Activated CD4-positive, alpha-beta T cell treated with anti-CD3 and anti-CD28 coated beads, Interleukin-2, amount 50 U/mL, for 4 hours (primary cell): Measurements from ENCODE around the gene VPS37B.
"Not testable (repeated sequence)": the region's sequence is repeated elsewhere in the genome, so short reads cannot be mapped to it uniquely, and the experiment has no call there.

ENCODE experiments used
- DNase-seq, 2 experiments: peaks; one replicate each; pipeline ENCODE4 v3.0.0-alpha.2; 2020

The VPS37B gene

GRCh38 chr12:122880668-122881067 is 15.3 kb downstream of the VPS37B start:
- no peak for DNase-seq

DNA sequence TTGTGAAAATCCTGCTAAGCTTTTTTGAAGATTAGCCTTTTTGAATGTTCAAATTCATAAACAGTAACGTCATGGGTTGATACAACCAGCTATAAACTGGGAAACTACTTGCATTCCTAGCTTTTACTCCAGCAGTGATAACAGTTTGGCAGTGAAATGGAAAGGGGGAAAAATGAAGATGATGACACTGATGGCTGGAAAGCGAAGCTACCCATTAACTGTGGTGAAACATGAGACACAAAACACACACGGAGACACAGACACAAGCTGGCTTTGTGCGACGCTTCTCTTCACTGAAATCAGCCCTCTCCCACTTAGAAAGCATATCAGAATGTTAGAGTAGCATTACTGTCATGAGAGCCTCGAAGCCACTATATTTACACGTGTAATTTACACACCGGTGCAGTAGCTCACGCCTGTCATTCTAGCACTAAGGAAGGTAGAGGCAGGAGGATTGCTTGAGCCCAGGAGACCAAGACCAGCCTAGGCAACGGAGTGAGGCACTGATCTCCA is 15.7 kb downstream of the VPS37B start:
- DNase-seq: no peak

DNA sequence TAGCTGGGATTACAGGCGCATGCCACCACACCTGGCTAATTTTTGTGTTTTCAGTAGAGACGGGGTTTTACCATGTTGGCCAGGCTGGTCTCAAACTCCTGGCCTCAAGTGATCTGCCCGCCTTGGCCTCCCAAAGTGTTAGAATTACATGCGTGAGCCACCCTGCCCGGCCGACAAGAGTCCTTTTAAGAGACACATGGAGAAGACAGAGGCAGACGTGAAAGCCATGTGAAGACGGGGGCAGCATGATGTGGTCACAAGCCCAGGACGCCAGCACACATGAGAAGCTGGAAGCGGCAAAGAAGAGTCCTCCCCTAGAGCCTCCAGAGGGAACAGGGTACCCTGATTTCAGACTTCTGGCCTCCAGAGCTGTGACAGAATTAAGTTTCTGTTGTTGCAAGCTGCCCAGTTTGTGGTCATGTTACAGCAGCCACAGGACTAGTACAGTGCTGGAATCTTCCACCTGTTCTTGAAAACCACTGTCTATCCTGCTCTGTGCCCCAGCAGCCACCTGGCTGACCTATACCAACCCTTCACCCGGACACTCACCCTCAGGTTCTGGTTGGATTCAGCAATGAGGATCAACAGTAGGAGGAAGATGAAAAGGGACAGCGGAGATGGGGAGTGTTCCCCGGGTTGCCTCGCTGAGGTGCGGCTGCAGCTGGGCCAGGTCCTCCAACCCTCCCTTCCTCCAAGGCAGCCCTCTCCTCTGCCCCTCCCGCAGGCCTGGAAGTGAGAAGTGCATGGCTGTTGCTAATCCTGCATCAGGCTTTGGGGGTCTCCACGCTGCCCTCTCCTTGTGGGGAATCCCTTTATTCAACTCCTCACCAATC is 16.9 kb downstream of the VPS37B start:
- DNase-seq: no peak

DNA sequence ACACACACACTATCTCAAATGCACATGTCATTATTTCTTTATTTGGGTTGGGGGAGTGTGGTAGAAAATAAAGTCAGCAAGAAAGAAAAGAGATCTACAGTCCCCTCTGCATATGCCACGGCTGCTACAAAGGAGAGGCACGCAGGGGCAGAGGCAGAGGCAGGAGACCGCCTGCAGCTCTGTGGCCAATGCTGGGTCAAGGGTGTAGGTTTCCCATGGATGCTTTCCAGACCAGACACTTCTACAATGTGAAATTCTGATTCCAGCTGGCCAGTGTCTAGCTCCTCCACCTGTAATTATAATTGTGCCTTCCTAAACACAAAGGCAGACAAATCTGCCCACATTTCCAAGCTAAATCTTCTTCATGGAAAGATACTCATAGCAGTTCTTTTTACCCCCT is 19.2 kb downstream of the VPS37B start:
- no peak for DNase-seq

DNA sequence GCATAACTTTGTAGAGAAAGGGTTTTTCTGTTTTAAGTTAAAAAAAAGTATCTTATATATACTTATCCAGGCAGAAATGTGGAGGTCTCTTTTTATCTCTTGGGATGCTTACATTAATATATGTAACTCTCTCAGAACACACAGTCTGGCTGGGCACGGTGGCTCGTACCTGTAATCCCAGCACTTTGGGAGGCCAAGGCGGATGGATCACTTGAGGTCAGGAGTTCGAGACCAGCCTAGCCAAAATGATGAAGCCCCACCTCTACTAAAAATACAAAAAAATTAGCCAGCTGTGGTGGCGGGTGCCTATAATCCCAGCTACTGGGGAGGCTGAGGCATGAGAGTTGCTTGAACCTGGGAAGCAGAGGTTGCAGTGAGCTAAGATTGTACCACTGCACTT is 19.6 kb downstream of the VPS37B start:
- DNase-seq: not testable (repeated sequence)

DNA sequence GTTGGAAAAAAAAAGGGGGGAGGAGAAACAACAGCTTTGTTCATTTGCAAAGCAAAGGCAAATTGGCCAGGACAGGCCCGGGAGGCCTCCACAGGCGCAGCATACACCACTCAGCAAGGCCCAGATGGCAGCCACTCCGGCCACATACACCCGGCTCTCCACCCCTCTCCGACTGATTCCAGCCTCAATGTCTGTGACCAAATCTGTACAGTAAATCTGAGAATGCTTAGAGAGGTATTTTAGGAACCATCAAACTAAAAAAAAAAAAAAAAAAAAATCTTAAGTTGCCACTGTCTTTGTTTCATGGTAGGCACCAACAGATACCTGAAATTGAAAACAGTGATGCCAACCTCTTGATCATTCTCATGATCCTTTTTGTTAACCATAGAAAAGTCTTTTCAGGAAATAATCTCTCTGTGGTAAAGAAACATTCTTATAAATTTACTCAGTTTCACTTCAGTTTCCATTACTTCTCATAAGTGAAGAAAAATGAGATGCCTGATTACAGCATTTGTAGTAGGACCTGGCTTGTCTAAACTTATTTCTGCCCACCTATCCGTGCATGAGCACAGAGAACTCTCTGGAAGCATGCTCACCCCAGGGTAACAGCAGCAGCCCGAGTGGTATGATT is 20.2 kb downstream of the VPS37B start:
- DNase-seq: no peak

DNA sequence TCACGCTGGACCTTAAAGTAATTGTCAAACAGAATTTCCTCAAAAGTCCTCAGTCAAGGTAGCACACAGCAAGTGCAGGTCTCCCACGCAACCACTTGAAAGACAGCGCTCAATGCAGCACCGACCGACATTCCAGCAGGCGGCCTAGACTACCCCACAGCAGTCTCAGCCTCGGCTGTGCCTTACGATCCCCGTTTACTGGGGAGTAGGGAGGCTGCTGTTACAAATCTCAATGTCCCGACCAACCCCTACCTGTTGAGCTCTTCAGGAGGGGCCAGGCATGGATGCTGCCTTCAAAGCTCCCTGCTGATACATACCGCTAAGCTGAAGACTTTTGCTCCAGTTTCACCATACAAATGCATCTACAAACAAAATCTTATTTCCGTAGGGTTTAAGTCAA is 21.8 kb downstream of the VPS37B start:
- DNase-seq: peak; percentile 49 to 51

GRCh38 chr12:122873540-122873939 is 22.4 kb downstream of the VPS37B start:
- DNase-seq: no peak

DNA sequence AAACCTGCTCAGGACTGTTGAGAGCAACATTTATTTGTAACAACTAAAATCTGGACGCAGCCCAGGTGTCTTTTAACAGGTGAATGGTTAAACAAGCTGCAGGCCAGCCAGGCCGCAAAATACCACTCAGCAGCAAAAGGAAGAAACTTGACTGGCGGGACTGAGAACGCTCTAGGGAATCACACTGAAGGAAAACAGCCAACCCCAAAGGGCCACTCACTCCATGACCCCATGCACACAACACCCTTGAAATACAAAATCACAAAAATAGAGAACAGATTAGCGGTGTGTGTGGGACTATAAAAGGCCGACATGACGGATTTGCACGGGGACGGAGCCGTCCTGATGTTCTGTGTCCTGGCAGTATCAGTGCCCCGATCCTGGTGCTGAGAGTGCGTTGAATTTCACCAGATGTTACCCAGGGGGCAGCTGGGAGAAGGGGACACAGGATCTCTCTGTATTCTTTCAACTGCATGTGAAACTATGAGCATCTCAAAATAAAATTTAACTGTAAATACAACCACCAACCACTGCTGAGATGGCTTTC is 23.0 kb downstream of the VPS37B start:
- no peak for DNase-seq

DNA sequence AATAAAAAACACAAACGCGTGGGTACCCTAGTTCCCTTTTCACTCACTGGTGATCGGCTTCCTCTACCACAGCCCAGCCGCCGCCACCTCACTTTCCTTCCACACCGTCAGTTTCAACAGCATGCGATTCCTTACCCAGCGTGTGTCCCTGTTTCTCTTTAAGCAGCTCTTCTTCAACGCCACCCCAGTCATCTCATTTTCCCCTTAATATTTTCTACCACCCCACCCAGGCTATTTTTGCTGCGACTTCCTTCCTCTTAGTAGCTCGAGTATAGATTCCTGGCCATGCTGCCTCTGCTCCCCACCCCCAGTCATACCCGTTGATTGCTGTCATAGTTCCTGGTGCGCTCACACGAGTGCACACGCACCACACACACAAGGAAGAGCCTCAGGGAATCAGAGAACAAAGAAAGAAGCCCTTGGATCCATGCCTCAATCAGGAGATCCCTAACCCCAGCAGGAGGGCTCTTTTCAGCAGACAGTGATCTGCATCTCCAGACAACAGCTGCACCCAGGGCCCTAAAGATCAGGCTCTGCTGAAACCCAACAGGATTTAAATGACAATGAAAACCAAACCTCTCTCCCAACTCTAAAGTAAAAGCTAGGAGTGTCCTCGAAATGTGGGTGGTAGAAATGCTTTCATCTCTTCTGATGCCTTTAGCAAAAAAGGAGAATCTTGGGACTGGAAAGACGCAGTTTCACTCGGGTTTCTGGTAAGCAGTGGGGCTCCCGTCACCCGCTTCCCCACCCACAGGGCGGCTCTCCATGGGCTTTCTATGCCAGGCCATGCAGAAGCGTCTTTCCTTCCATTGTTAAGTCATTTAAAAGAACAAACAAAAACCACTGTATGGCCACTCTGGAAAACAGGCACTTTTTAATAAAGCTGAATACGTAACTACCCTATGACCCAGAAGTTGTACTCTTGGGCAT is 23.8 kb downstream of the VPS37B start:
- peak; percentile 31 to 32 for DNase-seq

DNA sequence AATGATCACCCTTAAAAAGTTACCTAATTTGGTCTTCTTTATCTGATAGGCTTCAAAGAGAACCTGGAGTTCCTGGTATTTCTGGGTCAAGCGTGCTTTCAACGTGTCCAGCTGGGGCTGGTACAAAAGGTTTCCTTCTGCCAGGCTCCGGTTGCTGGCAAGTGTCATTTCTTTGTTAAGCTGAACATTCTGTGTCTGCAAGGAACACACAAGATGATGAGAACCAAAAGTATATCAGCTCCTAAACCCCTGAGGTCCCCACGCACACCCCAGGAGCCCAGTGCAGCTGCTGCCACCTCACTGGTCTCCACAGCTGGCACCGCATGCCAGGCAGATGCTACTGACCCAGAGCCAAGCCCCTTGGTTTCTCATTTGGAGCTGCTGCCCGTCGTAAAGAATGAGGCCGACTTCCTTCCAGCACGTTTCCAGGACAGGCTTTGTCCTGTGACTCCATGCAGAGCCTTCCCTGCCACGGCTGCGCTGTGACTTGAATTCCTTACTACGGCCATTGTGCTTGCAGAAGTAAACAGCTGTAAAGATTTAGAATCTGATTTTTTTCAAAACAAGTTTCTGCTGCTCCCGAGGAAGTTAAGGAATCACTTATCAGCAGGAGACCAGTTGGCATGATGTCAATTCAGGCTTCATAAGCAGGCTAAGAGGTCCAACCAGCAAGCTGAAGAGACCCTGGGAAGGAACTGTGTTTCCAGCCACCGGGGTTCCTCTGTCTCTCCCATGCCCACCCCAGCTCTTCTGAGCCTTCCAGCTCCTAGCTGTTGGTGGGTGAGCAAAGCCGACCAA is 24.9 kb downstream of the VPS37B start:
- no peak for DNase-seq

DNA sequence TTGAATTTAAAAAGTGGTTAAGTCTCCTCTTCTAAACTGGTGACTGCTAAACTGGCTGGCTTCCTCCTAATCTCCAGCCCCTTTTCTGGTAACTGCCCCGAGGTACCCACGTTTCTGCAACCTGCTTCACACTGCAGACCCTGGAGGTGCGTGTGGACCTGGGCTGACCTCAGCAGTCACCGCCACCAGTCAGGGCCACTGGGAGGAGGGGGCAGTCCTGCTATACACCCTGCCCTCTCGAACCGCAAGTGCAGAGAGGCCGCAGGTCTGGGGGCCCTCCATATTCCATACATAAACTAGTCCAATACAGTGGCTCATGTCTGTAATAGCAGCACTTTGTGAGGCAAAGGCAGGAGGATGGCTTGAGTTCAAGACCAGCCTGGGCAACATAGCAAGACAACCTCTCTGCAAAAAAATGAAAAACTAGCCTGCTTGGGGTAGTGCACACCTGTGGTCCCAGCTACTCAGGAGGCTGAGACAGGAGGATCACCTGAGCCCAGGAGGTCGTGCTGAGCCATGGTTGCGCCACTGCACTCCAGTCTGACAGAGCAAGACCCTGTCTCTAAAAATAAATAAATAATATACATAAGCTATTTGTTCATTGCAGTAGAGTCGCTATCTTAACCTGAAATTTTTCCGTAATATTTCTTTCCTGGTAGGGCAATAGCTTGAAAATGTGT is 25.6 kb downstream of the VPS37B start:
- no peak for DNase-seq

DNA sequence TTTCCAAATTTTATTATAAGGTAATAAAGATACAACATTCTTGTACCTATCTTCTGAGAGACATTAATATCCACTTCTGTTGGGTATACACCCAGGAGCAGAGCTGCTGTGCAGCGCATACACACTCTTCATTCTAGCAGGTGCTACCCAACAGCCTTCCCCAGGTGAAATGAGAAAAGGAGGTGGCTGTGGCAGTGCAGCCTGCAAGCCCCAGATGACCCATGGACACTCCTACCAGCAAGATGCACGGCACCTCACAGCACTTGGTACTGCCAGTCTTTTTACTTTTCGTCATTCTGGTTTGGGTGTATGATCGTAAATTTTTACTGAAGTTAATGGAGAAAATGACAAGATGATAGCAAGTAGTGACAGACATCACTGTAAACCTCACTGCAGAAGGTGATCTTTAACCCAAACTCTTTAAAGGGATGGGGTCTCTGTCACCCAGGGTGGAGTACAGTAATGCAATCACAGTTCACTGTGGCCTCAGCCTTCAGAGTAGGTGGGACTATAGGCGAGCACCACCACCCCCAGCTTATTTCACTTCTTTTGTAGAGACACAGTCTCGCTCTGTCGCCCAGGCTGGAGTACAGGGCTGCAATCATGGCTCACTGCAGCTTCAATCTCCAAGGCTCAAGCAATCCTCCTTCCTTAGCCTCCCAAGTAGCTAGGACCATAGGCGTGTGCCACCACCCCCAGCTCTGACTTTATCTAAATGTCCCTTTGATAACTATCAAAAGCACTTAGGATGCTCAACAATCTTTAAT is 26.5 kb downstream of the VPS37B start:
- no peak for DNase-seq

DNA sequence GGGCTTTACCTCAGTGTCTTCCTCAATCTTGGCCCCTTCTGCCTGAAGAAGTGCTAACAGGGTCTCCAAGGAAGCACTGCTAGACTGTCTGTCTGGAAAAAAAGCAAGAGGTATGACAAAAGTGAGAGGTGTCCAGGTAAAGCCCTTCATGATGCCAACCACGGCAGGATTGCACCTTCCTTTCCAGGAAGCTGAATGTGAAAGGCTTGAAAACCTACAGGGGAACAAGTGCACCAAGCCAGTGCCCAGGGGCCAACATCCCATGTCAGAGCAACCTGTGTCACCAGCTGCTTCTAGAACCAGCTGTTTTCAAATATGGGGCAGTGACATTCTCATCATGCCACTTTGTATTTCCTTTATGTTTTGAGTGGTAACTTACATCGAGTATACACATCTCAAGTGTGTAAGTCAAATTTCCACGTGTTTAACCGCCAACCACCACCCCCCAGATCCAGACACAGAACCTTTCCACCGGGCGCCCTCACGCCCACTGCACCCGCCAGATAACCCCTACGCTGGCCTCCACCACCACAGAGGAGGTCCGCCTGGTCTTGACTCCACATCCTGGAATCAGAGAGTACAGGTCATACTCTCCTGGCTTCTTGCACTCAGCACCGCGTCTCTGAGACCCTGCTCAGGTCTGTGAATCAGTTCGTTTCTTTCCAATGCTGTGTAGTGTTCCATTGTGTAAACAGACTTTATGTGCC is 27.3 kb downstream of the VPS37B start:
- no peak for DNase-seq

DNA sequence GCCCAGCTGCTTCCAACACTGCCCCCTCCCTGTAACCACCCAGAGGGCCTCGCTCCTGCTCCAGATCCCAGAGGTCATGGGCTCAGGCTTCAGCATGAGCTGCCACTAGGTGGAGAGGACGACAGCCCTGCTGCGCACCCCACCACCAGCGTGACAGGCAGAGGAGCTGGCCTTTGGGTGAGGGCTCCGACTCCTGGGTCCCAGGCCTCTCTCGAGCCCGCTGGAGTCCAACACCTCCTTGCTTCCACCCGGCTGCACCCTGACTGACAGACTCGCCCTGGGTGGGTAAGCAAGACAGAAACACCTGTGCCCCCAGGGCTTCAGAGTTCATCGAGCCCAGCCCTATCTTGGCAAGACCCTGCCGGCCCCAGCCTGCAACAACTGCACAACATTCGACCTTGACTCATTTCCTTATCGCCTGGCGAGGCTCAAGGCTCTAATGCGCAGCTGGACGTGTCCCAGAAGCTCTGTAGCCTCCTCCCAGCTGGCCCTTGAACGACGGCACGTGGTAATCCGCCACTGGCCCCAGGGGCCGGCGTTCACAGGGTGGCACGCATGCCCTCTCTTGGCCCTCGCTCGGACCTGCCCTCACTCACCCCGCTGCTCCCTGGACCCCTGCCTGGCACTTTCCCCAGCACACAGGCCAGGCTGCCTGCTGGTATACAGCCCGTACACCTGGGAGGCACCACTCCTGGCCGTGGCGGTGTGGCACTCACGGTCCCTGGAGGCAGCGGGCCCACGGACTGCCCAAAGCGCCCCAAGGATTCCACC is 28.0 kb downstream of the VPS37B start:
- no peak for DNase-seq

DNA sequence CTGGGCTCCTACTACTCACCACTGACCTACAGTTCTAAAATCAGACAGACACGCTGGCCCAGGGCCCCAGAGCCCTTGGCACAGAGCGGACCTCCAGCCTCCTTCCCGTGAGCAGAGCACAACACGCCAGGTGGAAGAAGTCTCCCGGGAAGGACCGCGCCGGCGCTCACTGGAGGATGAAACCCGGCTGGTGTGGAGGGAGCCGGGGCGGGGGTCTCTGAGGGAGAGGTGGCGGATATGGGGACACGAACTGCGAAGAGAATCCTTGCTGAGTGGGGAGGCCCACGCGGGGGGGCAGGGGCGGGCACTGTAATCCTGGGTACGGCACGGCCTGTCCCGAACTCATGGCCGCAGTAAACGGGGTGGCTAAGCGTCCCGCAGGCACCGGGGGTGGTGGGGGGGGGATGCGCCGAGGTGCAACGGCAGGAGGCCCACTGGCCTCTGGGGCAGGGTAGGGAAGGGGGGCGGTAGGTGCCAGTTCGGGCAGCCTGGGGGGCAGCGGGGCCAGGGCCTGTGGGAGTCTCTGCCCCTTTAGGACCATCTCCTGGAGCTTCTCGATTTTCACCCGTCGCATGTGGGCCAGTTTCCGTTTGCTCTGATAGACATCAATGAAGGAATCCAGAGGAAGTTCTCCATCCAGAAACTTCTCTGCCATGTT is 28.8 kb downstream of the VPS37B start:
- no peak for DNase-seq

GRCh38 chr12:122866379-122866778 is 29.5 kb downstream of the VPS37B start:
- no peak for DNase-seq
